Globus pallidus (tissue), 1 donor: ENCODE results near the gene LTBP1.
"Not testable (repeated sequence)": the region's sequence is repeated elsewhere in the genome, so short reads cannot be mapped to it uniquely, and the experiment has no call there.

Experiments
- DNase-seq: peaks from one replicate; pipeline ENCODE4 v3.0.0-alpha.2; 2015; ENCODE audit warnings: low spot score

LTBP1 gene

GRCh38 chr2:32960647-32961403, 14.1 kb downstream of the LTBP1 start:
- no peak for DNase-seq

DNA sequence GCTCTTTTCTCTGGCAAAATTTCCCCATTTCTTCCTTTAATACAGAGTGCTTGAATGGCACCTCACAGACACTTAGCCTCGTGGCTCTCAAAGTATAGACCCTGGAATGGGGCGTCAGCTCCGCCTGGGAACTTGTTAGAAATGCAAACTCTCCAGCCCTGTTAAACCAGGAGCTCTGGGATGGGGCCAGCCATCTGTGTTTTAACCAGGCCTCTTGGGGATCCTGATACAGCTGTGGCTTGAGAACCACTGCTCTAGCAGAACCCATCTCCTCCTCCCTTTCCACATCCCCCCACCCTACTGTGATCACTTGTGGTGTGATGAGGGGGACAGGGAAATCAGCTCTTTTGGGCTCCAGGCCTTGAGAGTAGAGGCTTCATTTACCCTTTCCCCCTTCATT, 15.9 kb downstream of the LTBP1 start:
- DNase-seq: no peak

DNA sequence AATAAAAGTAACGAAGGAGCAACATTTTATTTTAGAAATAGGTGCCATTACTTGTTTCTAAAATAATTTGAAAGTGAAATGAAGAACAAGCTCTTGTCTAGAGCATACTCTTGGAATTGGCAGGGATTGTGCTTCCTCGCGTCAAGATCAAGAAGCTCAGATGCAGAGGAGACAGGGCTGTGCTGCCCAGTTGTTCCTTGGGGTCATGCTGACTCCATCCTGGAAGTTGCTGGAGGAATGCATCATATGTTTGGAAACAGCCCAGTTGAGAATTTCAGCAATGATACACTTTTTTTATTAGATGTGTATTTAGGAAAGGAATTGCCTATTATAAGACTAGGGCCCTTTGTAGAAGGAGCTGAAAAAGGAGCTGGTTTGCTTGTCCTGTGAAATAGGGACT, 17.2 kb downstream of the LTBP1 start:
- no peak for DNase-seq

DNA sequence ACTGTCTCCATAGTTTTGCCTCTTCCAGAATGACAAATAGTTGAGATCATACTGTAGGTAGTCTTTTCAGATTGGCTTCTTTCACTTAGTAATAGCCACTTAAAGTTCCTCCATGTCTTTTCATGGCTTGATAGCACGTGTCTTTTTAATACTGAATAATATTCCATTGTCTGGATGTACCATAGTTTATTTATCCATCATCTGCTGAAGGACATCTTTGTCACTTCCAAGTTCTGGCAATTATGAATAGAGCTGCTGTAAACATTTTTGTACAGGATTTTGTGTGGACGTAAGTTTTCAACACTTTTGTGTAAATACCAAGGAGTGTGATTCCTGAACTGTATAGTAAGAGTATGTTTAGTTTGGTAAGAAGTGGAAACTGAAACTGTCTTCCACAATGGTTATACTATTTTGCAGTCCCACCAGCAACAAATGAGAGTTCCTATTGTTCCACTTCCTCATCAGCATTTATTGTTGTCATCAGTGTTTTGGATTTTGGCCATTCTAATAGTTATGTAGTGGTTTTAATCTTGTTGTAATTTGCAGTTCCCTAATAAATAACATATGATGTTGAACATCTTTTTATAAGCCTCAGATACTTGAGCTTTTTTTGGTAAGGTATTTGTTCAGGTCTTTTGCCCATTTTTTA, 18.9 kb downstream of the LTBP1 start:
- DNase-seq: no peak

DNA sequence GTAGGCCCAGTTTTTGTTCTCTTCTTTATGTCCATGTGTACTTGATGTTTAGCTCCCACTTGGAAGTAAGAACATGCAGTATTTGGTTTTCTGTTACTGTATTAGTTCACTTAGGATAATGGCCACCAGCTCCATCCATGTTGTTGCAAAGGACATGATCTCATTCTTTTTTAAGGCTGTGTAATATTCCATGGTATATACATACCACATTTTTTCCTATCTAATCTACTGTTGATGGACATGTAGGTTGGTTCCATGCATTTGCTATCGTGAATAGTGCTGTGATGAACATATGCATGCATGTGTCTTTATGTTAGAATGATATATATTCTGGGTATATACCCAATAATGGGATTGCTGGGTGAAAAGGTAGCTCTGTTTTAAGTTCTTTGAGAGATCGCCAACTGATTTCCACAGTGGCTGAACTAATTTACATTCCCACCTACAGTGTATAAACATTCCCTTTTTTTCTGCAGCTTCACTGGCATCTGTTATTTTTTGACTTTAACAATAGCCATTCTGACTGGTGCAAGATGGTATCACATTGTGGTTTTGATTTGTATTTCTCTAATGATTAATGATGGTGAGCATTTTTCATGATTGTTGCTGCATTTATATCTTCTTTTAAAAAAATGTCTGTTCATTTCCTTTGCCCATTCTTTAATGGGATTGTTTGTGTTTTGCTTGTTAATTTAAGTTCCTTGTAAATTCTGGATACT, 22.9 kb downstream of the LTBP1 start:
- DNase-seq: no peak

DNA sequence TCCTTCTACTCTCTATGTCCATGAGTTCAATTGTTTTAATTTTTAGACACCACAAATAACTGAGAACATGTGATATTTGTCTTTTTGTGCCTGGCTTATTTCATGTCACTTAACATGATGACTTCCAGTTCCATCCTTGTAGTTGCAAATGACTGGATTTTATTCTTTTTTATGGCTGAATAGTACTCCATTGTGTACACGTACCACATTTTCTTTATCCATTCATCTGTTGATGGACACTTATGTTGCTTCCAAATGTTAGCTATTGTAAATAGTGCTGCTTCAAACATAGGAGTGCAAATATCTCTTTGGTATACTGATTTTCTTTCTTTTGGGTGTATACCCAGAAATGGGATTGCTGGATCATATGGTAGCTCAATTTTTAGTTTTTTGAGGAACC, 27.0 kb downstream of the LTBP1 start:
- not testable (repeated sequence) for DNase-seq

DNA sequence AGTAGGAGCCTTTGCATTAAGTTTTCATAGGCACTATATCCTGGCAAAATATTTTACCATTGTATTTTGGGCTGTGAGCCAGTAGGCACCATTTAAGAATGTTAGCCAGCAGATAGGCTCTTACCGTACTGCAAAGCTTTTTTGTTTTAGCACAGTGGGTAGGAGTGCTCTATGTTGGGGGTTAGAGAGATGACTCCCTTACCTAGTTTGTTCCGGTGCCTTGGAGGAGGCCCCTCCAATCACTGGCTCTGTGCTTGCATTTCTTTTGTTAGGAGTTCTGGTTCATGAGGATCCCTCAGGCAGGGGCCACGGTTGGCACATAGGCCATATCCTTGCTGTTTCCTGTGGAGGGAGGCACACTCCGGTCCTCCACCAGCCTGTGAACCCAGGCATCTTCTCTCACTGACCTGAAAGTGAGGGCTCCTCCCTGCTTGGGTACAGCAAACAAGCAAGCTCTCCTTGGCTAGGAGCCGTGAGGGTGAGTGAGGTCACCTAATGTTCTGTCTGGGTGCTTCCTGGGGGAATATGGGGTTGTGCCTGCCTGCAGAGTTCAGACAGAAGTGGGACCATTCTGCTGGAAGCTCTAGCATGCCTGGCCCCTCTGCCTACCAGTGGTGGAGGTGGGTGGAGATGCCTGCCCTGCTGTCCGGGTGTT, 29.8 kb downstream of the LTBP1 start:
- DNase-seq: no peak

DNA sequence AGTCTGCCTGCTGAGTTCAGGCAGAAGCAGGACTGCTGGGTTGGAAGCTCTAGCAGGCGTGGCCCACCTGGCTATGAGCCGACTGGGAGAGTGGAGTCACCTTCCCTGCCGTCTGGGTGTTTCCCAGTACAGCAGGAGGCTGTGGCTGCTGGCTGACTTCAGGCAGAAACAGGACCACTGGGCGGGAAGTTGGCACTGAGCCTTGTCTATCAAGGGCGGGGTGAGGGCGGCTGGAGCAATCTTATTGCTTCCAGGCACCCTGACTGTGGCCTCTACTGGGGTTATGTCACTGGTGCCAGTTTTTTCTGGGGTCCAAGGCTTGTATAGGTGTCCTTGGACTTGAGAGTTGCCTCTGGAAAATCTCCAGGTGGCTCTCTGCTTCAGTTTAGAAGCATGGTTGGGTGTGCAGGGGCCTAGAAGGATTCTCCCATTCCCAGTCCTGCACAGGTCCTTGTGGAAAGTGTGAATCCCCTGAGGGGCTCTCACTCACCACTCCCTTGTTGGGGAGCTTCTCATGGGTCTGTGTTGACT, 30.5 kb downstream of the LTBP1 start:
- DNase-seq: no peak

DNA sequence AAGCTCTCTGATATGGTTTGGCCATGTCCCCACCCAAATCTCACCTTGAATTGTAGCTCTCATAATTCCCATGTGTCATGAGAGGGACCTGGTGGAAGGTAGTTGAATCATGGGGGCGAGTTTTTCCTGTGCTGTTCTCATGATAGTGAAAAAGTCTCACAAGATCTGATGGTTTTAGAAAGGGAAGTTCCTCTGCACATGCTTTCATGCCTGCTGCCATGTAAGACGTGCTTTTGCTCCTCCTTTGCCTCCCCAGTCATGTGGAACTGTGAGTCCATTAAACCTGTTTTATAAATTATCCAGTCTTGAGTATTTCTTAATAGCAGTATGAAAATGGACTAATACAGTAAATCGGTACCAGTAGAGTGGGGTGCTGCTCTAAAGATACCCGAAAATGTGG, 34.9 kb downstream of the LTBP1 start:
- no peak for DNase-seq

DNA sequence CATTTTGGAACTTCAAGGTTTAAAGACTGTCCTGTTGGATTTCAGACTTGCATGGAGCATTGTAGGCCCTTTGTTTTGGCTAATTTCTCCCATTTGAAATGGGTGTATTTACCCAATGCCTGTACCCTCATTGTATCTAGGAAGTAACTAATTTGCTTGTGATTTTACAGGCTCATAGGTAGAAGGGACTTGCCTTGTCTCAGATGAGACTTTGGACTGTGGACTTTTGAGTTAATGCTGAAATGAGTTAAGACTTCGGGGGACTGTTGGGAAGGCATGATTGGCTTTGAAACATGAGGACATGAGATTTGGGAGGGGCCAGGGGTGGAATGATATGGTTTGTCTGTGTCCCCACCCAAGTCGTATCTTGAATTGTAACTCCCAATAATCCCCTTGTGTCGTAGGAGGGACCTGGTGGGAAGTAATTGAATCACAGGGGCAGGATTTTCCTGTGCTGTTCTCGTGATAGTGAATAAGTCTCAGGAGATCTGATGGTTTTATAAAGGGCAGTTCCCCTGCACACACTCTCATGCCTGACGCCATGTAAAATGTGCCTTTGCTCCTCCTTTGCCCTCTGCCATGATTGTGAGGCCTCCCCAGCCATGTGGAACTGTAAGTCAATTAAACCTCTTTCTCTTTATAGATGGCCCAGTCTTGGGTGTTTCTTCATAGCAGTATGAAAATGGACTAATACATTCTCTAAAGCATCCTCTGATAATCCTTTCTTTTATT, 36.6 kb downstream of the LTBP1 start:
- not testable (repeated sequence) for DNase-seq

GRCh38 chr2:32986480-32986879, 39.7 kb downstream of the LTBP1 start:
- no peak for DNase-seq

DNA sequence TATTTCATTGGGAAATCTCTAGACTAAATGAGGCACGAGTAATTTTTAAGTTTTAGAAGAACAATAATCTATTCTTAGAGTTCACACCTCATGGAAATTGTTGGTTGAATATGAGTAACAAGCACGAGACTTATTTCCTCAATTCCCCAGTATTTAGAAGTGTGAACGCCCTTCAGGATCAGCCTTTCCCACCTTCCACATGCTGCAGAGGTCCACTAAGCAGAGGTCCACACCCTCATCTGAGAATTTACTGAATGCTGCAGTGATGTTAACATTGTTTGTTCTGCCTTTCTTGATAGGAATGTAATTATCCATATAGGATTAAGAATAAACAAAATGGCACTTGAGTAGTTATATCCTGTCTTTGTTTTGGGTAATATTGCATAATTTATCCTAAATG, 41.8 kb downstream of the LTBP1 start:
- DNase-seq: no peak

DNA sequence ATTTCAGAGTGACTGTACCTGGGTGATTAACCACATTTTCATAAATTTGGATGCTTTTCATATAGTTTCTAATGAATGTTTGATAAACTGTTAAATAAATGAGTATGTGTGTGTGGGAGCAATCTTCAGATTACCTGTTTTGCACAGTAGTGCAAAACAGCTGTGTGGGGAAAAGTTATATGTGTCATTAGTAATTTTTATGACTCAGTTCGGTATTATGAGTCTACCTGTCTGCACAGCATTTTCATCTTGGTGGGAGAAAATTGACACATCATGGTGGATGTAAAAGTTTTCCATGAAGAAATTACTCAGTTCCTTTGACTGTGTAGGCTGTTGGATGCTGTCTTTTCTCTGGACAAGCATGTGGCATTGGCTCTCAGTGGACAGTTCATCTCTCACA, 43.8 kb downstream of the LTBP1 start:
- no peak for DNase-seq

GRCh38 chr2:32991091-32991845, 44.5 kb downstream of the LTBP1 start:
- DNase-seq: no peak

DNA sequence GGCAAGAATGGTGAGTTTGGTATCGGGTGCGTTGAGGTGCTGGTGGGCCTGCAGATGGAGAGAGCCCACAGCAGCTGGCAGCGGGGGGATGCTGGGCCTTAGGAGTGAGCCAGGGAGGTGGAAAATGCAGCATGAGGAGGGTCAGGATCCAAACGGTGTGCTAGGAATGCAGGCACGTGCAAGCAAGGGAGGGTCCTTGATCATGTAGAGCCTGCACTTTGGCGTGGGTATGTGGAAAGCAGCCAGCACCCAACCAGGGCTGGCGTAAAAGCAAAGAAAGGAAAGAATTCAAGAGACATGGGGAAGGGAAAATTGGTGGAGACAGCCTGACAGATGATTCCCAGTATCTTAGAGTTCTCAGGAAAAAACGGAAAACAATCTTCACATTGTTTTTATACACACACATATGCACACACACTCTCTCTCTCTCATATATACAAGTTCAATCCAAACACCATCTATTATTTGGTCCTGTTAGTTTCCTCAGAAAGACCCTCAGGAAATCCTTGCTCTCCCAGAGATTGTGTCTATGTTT, 46.3 kb downstream of the LTBP1 start:
- DNase-seq: no peak

DNA sequence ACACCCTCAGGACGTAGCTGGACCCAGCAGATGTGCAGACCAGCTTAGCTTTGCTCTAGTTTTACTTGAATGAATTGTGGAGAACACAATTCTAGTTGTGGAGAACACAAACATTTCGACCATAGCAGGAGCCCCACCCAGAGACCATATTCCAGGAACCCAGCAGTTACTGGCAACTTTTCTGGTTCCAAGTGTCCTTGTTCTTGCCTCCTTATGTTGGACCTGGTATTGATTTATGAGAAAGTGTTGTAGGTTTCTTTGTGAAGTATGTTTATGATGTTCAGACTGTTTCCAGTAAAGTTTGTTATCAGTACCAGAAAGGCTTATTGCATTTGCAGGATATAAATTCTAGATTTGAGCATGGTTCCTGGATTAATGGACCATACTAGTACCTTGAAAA, 51.0 kb downstream of the LTBP1 start:
- no peak for DNase-seq

GRCh38 chr2:33000986-33001385, 54.2 kb downstream of the LTBP1 start:
- DNase-seq: no peak

DNA sequence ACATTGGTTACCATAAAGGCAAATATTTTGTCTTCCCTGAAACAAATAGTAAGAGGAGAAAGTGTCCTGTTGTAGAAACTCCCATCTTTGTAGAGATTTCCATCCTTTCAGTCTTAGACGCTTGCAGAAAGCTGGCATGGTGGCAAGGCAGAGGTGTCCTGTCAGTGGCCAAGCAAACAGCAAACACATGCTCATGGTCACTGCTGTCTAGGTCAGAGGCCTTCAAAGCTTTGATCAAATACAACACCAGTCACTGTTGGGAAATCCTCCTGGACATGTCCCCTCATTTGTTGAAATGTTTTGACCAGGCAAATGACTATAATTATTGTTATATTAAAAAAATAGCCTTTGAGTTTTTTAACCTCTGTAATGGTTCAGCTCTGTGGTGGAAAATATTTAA, 55.1 kb downstream of the LTBP1 start:
- no peak for DNase-seq

GRCh38 chr2:33002863-33003262, 56.1 kb downstream of the LTBP1 start:
- no peak for DNase-seq

DNA sequence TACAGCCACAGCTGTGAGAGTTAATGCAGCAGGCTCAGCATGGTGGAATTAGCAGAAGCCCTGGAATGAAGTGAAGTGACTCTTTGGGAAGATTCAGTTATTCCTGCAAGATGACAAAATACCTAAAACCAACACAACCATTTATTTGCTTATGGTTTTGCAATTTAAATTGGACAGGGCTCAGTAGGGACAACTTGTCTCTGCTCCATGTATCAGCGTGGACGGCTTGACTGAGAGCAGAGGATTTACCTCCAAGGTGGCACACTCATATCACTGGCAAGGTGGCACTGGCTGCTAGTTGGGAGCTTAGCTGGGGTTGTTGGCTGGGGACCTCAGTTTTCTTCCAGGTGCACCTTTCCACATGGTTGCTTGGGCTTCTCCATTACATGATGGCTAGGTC, 58.3 kb downstream of the LTBP1 start:
- DNase-seq: no peak

DNA sequence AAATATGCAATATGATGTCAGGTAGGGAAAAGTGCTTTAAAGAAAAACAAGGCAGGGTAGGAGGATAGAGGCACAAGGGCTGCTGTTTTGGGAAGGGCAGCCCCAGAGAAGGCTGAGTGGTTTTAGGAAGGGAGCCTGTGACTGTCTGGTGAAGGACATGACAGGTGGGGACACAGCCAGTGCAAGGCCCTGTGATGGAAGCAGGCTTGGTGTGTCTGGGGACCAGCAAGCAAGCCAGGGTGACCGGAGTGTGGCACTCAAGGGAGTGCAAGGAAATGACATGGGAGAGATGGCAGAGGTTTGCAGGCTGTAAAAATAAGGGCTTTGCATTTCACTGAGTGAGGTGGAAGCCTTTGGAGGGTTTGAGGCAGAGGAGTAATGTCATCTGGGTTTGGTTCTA, 62.0 kb downstream of the LTBP1 start:
- DNase-seq: no peak
